GM19099 (cell line): ENCODE measurements around the gene KCNH2.

ENCODE experiments used
- POLR2A ChIP-seq: IDR thresholded peaks from 3 replicates; pipeline ENCODE4 v1.6.1; 2011; ENCODE audit warnings: low read depth; ENCODE audit not compliant: insufficient read length; ENCODE audit errors: extremely low read depth

KCNH2 gene

GRCh38 chr7:150978126-150978789, at the start of gene KCNH2:
Gene KCNH2, minus strand, starts transcription at chr7:150978321. Its CDS starts 408 bp downstream, at chr7:150977913.
- no peak for TF ChIP-seq POLR2A

- no peak for TF ChIP-seq POLR2A
Observed at GRCh38 chr7:151025924-151026671, 48.0 kb upstream of the KCNH2 start.

GRCh38 chr7:151024435-151025056, 46.4 kb upstream of the KCNH2 start, which contains the start of gene ATG9B:
Gene ATG9B, minus strand, starts transcription at chr7:151024494. Its CDS starts 71 bp downstream, at chr7:151024423.
- TF ChIP-seq POLR2A = no peak

- TF ChIP-seq POLR2A = no peak
Observed at GRCh38 chr7:151023232-151023631, 45.1 kb upstream of the KCNH2 start.

- no peak for TF ChIP-seq POLR2A
Observed at GRCh38 chr7:151020231-151020630, 42.1 kb upstream of the KCNH2 start.

GRCh38 chr7:151019130-151019447, 41.0 kb upstream of the KCNH2 start:
- no peak for TF ChIP-seq POLR2A

- no peak for TF ChIP-seq POLR2A
Observed at GRCh38 chr7:151018421-151019129, 40.5 kb upstream of the KCNH2 start.

GRCh38 chr7:151017953-151018420, 39.9 kb upstream of the KCNH2 start:
- TF ChIP-seq POLR2A = no peak

- TF ChIP-seq POLR2A = no peak
Observed at GRCh38 chr7:151017370-151017952, 39.3 kb upstream of the KCNH2 start.

- TF ChIP-seq POLR2A = no peak
Observed at GRCh38 chr7:151016942-151017341, 38.8 kb upstream of the KCNH2 start.

GRCh38 chr7:151016505-151016904, 38.4 kb upstream of the KCNH2 start:
- TF ChIP-seq POLR2A = no peak

- no peak for TF ChIP-seq POLR2A
Observed at GRCh38 chr7:151015967-151016366, 37.8 kb upstream of the KCNH2 start.

GRCh38 chr7:151014950-151015349, 36.8 kb upstream of the KCNH2 start:
- TF ChIP-seq POLR2A = no peak

GRCh38 chr7:151013733-151014497, 35.8 kb upstream of the KCNH2 start:
- TF ChIP-seq POLR2A = peak; percentile 37
